OCI-LY3 (cell line): ENCODE data around the gene CTRL.

ENCODE experiments used
- H2AFZ ChIP-seq: fragments of 200-600, 300-600 bp; shearing (Covaris generic); 2 replicates; pipeline ENCODE4 v1.6.0; 2014; ENCODE audit warnings: antibody characterized with exemption, low read depth, low read length
- H3K27ac ChIP-seq: fragments of 200-600, 300-600 bp; sonication (generic); 2 replicates; pipeline ENCODE4 v1.5.1; 2014; ENCODE audit warnings: mild to moderate bottlenecking, low read length, moderate library complexity, mixed read lengths
- H3K27me3 ChIP-seq: fragments of 200-600, 300-600 bp; sonication (generic); 2 replicates; pipeline ENCODE4 v1.6.1; 2014; ENCODE audit warnings: low read depth, low read length, mixed read lengths
- H3K36me3 ChIP-seq: fragments of 200-600, 300-600 bp; sonication (generic); replicated peaks from 2 replicates; pipeline ENCODE3; 2014; ENCODE audit warnings: low read depth, low read length, mixed read lengths
- H3K4me1 ChIP-seq: fragments of 300-600, 200-600 bp; sonication (generic); 2 replicates; pipeline ENCODE4 v1.6.1; 2014; ENCODE audit warnings: low read length, mixed read lengths
- H3K4me2 ChIP-seq: fragments of 200-600, 300-600 bp; sonication (generic); 2 replicates; pipeline ENCODE4 v1.6.1; 2014; ENCODE audit warnings: low read length, mixed read lengths
- H3K4me3 ChIP-seq: fragments of 300-600, 200-600 bp; sonication (generic); 2 replicates; pipeline ENCODE4 v1.5.1; 2014; ENCODE audit warnings: antibody characterized with exemption, mild to moderate bottlenecking, low read length, moderate library complexity
- H3K79me2 ChIP-seq: fragments of 300-600, 200-600 bp; shearing (Covaris generic); 2 replicates; pipeline ENCODE4 v1.6.1; 2014; ENCODE audit warnings: mild to moderate bottlenecking, low read length, mixed read lengths
- H3K9ac ChIP-seq: fragments of 300-600, 200-600 bp; shearing (Covaris generic); 2 replicates; pipeline ENCODE4 v1.6.0; 2014; ENCODE audit warnings: mild to moderate bottlenecking, low read length, moderate library complexity
- H3K9me3 ChIP-seq: fragments of 200-600, 300-600 bp; shearing (Covaris generic); 2 replicates; pipeline ENCODE4 v1.6.1; 2014; ENCODE audit warnings: low read length, mixed read lengths; ENCODE audit not compliant: insufficient read depth
- H4K20me1 ChIP-seq: fragments of 200-600, 300-600 bp; sonication (generic); 2 replicates; pipeline ENCODE4 v1.6.1; 2016; ENCODE audit warnings: low read length, mixed read lengths; ENCODE audit not compliant: insufficient read depth
- CTCF ChIP-seq: fragments of 200-600, 300-600 bp; sonication (generic); IDR thresholded peaks from 2 replicates; pipeline ENCODE4 v1.5.1; 2014; ENCODE audit warnings: antibody characterized with exemption, low read length, low read depth
- EZH2phosphoT487 ChIP-seq: fragments of 200-600 bp; shearing (Covaris generic); IDR thresholded peaks from 2 replicates; pipeline ENCODE4 v1.6.1; 2018; ENCODE audit warnings: antibody characterized with exemption, mixed run types, low read depth

Gene CTRL

GRCh38 chr16:67961551-67961957, 29.9 kb upstream of the CTRL start:
- Histone ChIP-seq H3K9ac (no peak overlapping the region), H3K36me3 (peaks cover 31% of the 10 kb centered on the region), H3K4me3 (no peak overlapping the region), H2AFZ (no peak overlapping the region), H3K79me2 (peaks cover 4% of the 10 kb centered on the region), H4K20me1 (peaks cover 11% of the 10 kb centered on the region), H3K4me2 (no peak overlapping the region), H3K4me1 (peaks cover 2% of the 10 kb centered on the region; the same call in 1 of the 2 replicates), H3K27me3 (no peaks in the 10 kb centered on the region), H3K27ac (no peak overlapping the region), H3K9me3 (no peaks in the 10 kb centered on the region)
- no peak for TF ChIP-seq CTCF
- TF ChIP-seq EZH2phosphoT487 = no peak

GRCh38 chr16:67959536-67960329, 28.1 kb upstream of the CTRL start:
- H4K20me1 ChIP-seq = peaks cover 5% of the 10 kb centered on the region; the same call in 1 of the 2 replicates
- no peaks in the 10 kb centered on the region for H3K9me3 ChIP-seq
- H3K36me3 ChIP-seq = peaks cover 32% of the 10 kb centered on the region
- H3K4me1 ChIP-seq = no peaks in the 10 kb centered on the region
- no peaks in the 10 kb centered on the region for H3K79me2 ChIP-seq
- no peak overlapping the region for H3K4me2 ChIP-seq
- no peak overlapping the region for H3K27ac ChIP-seq
- no peak for TF ChIP-seq CTCF
- no peak for TF ChIP-seq EZH2phosphoT487
- H3K27me3 ChIP-seq = no peaks in the 10 kb centered on the region
- H3K4me3 ChIP-seq = no peak overlapping the region
- no peak overlapping the region for H2AFZ ChIP-seq
- H3K9ac ChIP-seq = no peak overlapping the region

GRCh38 chr16:67957622-67958021, 26.0 kb upstream of the CTRL start:
- Histone ChIP-seq H3K4me2 (no peak overlapping the region), H2AFZ (no peak overlapping the region), H3K4me1 (no peaks in the 10 kb centered on the region), H3K27me3 (no peaks in the 10 kb centered on the region), H3K4me3 (no peak overlapping the region), H3K36me3 (peaks cover 33% of the 10 kb centered on the region), H3K27ac (no peak overlapping the region), H3K9ac (no peak overlapping the region), H3K79me2 (no peaks in the 10 kb centered on the region), H3K9me3 (no peaks in the 10 kb centered on the region), H4K20me1 (no peaks in the 10 kb centered on the region)
- TF ChIP-seq EZH2phosphoT487 (no peak), CTCF (no peak)

- Histone ChIP-seq H3K4me1 (no peaks in the 10 kb centered on the region), H4K20me1 (no peaks in the 10 kb centered on the region)
These were observed 22.9 kb upstream of the CTRL start for GRCh38 chr16:67954421-67955196.

More at GRCh38 chr16:67954421-67955196, 22.9 kb upstream of the CTRL start:
- TF ChIP-seq EZH2phosphoT487 (no peak), CTCF (no peak)
- Histone ChIP-seq H3K27ac (no peak overlapping the region), H3K4me3 (no peak overlapping the region), H3K27me3 (no peaks in the 10 kb centered on the region), H3K36me3 (peaks cover 16% of the 10 kb centered on the region), H3K79me2 (no peaks in the 10 kb centered on the region), H3K4me2 (no peak overlapping the region), H3K9ac (no peak overlapping the region), H3K9me3 (no peaks in the 10 kb centered on the region), H2AFZ (no peak overlapping the region)
